HUDEP-2 (cell line): Measurements from ENCODE around the gene SLC35F3.
A peak's percentile ranks its signal among the peaks of the same experiment; 100 is the strongest.
"Not testable (repeated sequence)": the region's sequence is repeated elsewhere in the genome, so short reads cannot be mapped to it uniquely, and the experiment has no call there.

ENCODE experiments used
- DNase-seq, 76 experiments: peaks; one replicate each; lab custom pipeline; 2025; ENCODE audit not compliant: unreplicated experiment in 76 of 76; lab: John Stamatoyannopoulos, UW

The SLC35F3 gene

GRCh38 chr1:234096161-234096770, 191.8 kb downstream of the SLC35F3 start:
- no peak for DNase-seq

GRCh38 chr1:234102583-234102982, 198.1 kb downstream of the SLC35F3 start:
- no peak for DNase-seq

- DNase-seq = no peak
Measured at GRCh38 chr1:234103198-234103597, 198.7 kb downstream of the SLC35F3 start.

GRCh38 chr1:234106032-234106431, 201.6 kb downstream of the SLC35F3 start:
- DNase-seq = no peak

DNA sequence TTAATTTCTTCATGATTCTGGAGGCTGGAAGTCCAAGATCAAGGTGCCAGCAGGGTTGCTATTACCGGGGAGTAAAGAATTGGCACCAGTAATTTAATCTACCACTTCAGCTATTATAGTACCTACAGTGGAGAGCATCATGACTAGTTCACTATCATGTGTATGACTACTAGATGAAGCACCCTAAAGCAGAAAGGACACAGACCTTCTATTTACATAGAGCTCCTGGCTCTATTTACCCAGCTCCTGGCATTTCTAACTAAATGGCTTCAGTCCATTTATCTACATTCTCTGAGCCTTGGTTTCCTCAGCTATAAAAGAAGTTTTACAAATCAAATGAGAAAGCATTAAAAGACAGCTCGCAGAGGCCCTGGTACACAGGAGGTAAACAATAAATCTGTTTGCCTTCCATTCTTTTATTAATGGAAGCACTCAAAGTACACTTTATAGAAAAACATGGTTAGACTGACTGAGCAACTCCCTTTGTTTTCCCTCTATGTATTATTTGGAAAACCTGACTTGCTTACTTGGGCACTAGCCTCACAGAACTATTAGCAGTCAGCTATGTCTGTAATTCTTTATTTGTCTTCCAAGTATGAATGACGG, 203.0 kb downstream of the SLC35F3 start:
- DNase-seq = no peak

- DNase-seq = no peak
Measured at GRCh38 chr1:234108921-234109320, 204.4 kb downstream of the SLC35F3 start.

DNA sequence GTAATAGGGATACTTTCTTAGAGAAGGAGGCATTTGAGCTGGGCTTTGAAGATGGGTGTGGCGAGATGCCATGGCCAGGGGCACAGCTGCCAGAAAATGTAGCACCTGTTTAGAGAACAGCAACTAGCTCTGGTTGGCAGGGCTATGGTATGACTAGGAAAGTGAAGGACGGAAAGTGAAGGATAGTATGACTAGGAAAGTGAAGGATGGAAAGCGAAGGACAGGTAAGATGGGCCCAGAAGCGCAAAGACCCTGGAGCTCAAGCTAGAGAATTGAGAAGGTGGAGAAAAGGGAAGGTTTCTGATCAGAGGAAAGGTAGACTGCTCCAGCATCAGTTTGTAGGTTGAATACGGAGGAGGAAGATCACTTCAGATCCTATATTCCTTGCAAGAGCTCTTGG, 205.4 kb downstream of the SLC35F3 start:
- DNase-seq = no peak

- DNase-seq = peak in 1 of 76 experiments; percentile 4
Measured at GRCh38 chr1:234111458-234112142, 207.1 kb downstream of the SLC35F3 start.

- peak in 13 of 76 experiments; percentile 2 to 19 (median 10) for DNase-seq
Measured at GRCh38 chr1:234114648-234115307, 210.3 kb downstream of the SLC35F3 start.

GRCh38 chr1:234118911-234119310, 214.4 kb downstream of the SLC35F3 start:
- no peak for DNase-seq

- DNase-seq = no peak
Measured at GRCh38 chr1:234119431-234119830, 215.0 kb downstream of the SLC35F3 start.

DNA sequence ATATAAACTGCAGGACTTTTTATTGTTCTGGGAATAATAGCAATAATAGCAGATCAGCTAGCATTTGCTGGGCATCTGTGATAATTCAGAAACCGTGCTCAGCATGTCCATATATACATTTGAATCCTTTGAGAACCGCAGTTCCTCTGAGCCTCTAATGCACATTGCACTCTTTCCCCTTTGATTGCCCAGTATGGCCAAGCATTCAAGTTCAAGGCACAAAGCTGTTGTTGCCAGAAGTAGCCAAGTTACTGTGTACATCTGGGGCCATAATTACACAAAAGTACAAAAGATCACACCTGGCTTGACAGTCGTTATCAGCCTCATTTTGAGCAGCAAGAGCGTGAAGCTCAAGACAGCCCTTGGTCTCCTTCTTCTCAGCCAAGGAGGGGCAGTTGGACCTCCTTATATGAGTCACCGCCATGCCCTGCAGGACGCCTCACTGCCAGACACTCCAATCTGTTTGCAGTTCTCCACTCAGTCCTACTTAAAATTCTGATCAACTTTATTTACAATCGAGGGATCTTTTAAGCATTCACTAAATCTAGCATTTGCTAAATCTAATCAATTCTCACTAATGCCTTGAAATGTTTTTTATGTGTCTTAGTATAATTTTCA, 216.0 kb downstream of the SLC35F3 start:
- no peak for DNase-seq

DNA sequence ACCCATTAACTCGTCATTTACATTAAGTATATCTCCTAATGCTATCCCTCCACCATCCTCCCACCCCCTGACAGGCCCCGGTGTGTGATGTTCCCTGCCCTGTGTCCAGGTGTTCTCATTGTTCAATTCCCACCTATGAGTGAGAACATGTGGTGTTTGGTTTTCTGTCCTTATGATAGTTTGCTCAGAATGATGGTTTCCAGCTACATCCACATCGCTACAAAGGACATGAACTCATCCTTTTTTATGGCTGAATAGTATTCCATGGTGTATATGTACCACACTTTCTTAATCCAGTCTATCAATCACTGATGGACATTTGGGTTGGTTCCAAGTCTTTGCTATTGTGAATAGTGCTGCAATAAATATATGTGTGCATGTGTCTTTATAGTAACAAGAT, 217.2 kb downstream of the SLC35F3 start:
- DNase-seq = not testable (repeated sequence)

- not testable (repeated sequence) for DNase-seq
Measured at GRCh38 chr1:234122571-234122970, 218.1 kb downstream of the SLC35F3 start.

DNA sequence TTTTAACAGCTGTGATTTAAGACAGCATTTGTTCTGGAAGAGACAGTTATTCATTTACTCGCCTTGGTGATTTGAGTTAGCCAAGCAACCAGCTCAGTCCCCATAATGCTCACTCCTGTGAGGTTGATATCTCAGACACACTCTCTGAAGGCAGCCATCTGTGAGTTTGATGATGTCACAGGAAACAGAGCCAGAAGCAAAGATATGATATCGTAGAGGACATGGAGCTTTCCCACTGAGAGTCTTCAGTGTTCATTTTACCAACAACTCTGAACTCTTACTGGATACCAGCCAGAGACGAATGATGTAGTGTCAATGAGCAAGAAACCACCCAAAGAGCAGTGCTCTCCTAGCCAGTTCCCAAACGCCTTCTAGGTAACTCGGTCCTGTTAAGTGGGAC, 219.4 kb downstream of the SLC35F3 start:
- DNase-seq = no peak

DNA sequence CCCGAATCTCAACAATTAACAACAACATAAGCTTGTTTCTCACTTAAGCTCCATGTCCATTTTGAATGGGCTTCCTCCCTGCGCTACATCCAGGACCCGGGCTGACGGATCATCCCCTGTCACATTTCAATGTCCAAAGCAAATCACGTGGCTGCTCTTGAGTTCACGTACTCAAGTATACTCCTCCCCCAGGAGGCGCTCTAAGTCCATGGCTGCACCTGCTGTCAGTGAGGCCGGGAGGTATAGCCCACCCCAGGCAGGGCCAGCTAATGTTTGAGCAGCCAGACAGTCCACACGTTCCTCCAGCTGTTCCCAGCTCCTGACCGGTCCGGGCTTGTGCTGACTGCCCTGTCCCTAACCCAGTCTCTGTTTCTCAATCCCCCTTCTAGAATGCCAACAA, 220.8 kb downstream of the SLC35F3 start:
- DNase-seq = peak in 13 of 76 experiments; percentile 3 to 32 (median 5)

DNA sequence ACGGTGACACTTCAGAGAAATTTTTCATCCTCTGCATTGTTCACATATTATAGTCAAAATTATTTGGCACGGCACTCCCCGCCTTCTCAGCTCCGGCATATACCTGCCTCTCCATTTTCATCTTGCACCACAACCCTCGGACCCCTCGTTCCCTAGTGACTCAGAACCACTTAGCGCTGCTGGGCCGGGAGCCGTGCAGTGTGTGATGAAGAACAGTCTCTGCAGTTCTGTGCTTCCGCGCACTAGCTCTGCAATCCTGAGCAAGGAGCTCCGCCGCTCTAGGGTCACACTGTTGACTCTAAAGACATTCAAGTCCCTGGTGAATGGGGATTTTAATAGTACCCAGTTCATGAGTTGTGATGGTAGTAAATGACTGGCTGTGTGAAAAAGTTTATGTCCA, 221.2 kb downstream of the SLC35F3 start:
- DNase-seq = no peak

GRCh38 chr1:234127026-234127671, 222.7 kb downstream of the SLC35F3 start:
- DNase-seq = no peak

DNA sequence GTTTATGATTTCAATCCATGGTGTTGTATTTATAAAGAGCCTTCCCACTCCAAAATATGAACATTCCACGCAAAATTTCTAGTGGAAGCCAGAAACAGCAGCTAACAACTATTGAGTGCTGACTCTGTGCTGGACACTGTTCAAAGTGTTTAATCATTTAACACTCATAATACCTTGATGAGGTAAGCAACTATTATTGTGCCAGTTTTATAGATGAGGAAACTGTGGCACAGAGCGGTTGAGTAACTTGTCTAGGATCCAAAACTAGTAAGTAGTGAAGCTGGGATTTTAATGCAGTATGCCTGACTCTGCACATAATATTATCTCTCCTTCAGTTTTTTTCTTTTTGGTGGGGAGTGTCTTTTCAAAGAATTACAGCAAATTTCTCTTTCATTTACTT, 228.3 kb downstream of the SLC35F3 start:
- no peak for DNase-seq

- DNase-seq = no peak
Measured at GRCh38 chr1:234134878-234135277, 230.4 kb downstream of the SLC35F3 start.

GRCh38 chr1:234135501-234135900, 231.0 kb downstream of the SLC35F3 start:
- no peak for DNase-seq
